Body of pancreas (tissue), 4 donors: ENCODE data around the gene C11orf68. TPM values are rescaled to one million over a fixed set of nuclear protein-coding genes. Genes with fewer than 3 reads are reported as not detected.

Experiments
- ATAC-seq: fragments of 150-250 bp; one replicate; pipeline ENCODE4 v1.9.1; 2016
- DNase-seq, 4 donors: peaks; one replicate each; pipeline ENCODE4 v3.0.0-alpha.2; 2019
- H3K27ac ChIP-seq, 4 donors: fragments of 200-600 bp; sonication (generic); 1 replicate in 3 of 4; 2 replicates in 1 of 4; pipeline versions ENCODE4 v1.5.1 to v1.6.1; 2016 to 2019; ENCODE audit warnings: mild to moderate bottlenecking in 1 of 4, mixed read lengths in 1 of 4, moderate library complexity in 1 of 4
- H3K27me3 ChIP-seq, 2 donors: fragments of 200-600 bp; sonication (generic); one replicate each; pipeline ENCODE4 v1.6.0; 2016; ENCODE audit warnings: mild to moderate bottlenecking in 1 of 2
- H3K36me3 ChIP-seq, 2 donors: fragments of 200-600 bp; sonication (generic); replicated peaks in 1 of 2; 2 replicates each; pipeline ENCODE4 v1.5.1; 2016; ENCODE audit warnings: low read depth in 2 of 2; ENCODE audit not compliant: insufficient read depth in 1 of 2
- H3K4me1 ChIP-seq: fragments of 200-600 bp; sonication (generic); one replicate; pipeline ENCODE4 v1.6.0; 2016
- H3K4me3 ChIP-seq, 2 donors: fragments of 200-600 bp; sonication (generic); 1 replicate in 1 of 2; 2 replicates in 1 of 2; pipeline ENCODE4 v1.5.1; 2016 to 2019
- H3K9me3 ChIP-seq, 3 donors: fragments of 200-600 bp; sonication (generic); 1 replicate in 2 of 3; 2 replicates in 1 of 3; pipeline ENCODE4 v1.5.1; 2016
- POLR2A ChIP-seq, 3 donors: fragments of 450-650 bp; IDR thresholded peaks; one replicate each; pipeline ENCODE4 v1.6.1; 2016; ENCODE audit warnings: antibody characterized with exemption in 3 of 3, mild to moderate bottlenecking in 2 of 3
- WGBS, 2 donors: methylation state at CpG; one replicate each; pipeline ENCODE4 v1.1.5; 2017; 5-methylcytosine and 5-hydroxymethylcytosine counted together
- intact Hi-C: fragments of 100-400 bp; cut with DNase I; formaldehyde crosslinking; loops from one replicate; pipeline ENCODE4 v1.15.1; 2023
- total RNA-seq, 2 donors: library from RNA; depleted of rRNA; stranded (reverse); fragments of >200 nt; gene quantifications; one replicate each; pipeline ENCODE4 v1.1.0, GENCODE V29; 2016
- TF ChIP-seq, protein P1 (sequence below), 7 experiments: fragments of 450-650 bp in 4 of 7; fragments of 200-600 bp in 3 of 7; sonication (generic) in 3 of 7; IDR thresholded peaks; one replicate each; pipeline ENCODE4 v1.5.1; 2016 to 2019; ENCODE audit warnings: antibody characterized with exemption in 7 of 7

C11orf68 gene
- total RNA-seq, 2 donors from 2014 or later, result 10.4 to 17.8 TPM

- ATAC-seq (no peak), DNase-seq (no peak)
- peaks cover 49% of the 10 kb centered on the region for H3K4me1 ChIP-seq
- intact Hi-C loops, result no loop called here
- TF ChIP-seq, protein P1, sequence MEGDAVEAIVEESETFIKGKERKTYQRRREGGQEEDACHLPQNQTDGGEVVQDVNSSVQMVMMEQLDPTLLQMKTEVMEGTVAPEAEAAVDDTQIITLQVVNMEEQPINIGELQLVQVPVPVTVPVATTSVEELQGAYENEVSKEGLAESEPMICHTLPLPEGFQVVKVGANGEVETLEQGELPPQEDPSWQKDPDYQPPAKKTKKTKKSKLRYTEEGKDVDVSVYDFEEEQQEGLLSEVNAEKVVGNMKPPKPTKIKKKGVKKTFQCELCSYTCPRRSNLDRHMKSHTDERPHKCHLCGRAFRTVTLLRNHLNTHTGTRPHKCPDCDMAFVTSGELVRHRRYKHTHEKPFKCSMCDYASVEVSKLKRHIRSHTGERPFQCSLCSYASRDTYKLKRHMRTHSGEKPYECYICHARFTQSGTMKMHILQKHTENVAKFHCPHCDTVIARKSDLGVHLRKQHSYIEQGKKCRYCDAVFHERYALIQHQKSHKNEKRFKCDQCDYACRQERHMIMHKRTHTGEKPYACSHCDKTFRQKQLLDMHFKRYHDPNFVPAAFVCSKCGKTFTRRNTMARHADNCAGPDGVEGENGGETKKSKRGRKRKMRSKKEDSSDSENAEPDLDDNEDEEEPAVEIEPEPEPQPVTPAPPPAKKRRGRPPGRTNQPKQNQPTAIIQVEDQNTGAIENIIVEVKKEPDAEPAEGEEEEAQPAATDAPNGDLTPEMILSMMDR (IDR thresholded peaks at IDR 0.05), result no peak
- no peak for TF ChIP-seq POLR2A (IDR thresholded peaks at IDR 0.05)
- H3K36me3 ChIP-seq, result no peaks in the 10 kb centered on the region
- H3K9me3 ChIP-seq, result no peaks in the 10 kb centered on the region
- H3K4me3 ChIP-seq, result no peak overlapping the region
- no peaks in the 10 kb centered on the region for H3K27me3 ChIP-seq
- WGBS, 2 donors, result 73 to 86% methylated on average over 6 to 7 of the region's 7 CpGs
- H3K27ac ChIP-seq, result peak overlapping the region in 3 of 4 donors; percentile 34 to 62 (median 61)
Observed at GRCh38 chr11:65916391-65916790, 2.5 kb downstream of the C11orf68 start.

GRCh38 chr11:65915821-65916251 lies 3.0 kb downstream of the C11orf68 start:
- Histone ChIP-seq H3K4me1 (peaks cover 46% of the 10 kb centered on the region), H3K27ac (peak overlapping the region; percentile 25 to 62 (median 48))
- intact Hi-C loops, result no loop called here

GRCh38 chr11:65915101-65915820 lies 3.6 kb downstream of the C11orf68 start:
- no peak for TF ChIP-seq POLR2A (IDR thresholded peaks at IDR 0.05)
- TF ChIP-seq, protein P1 (IDR thresholded peaks at IDR 0.05), result no peak
- no peak for ATAC-seq
- Histone ChIP-seq H3K36me3 (no peaks in the 10 kb centered on the region), H3K27ac (peak overlapping the region; percentile 25 to 62 (median 48)), H3K4me3 (no peak overlapping the region), H3K9me3 (no peaks in the 10 kb centered on the region), H3K27me3 (no peaks in the 10 kb centered on the region), H3K4me1 (peaks cover 40% of the 10 kb centered on the region)
- intact Hi-C loops, result no loop called here
- no peak for DNase-seq
- 55 to 77% methylated on average over 8 to 10 of the region's 10 CpGs for WGBS, 2 donors

More at GRCh38 chr11:65915821-65916251, 3.0 kb downstream of the C11orf68 start:
- Histone ChIP-seq H3K27me3 (no peaks in the 10 kb centered on the region), H3K36me3 (no peaks in the 10 kb centered on the region), H3K4me3 (no peak overlapping the region), H3K9me3 (no peaks in the 10 kb centered on the region)
- peak; percentile 57 to 75 (median 65) for DNase-seq
- peak; percentile 11 for ATAC-seq
- TF ChIP-seq POLR2A (IDR thresholded peaks at IDR 0.05), result peak in 2 of 3 donors; percentile 12 to 23
- TF ChIP-seq, protein P1 (IDR thresholded peaks at IDR 0.05), result no peak
- WGBS, 2 donors, result 18 to 37% methylated on average over 2 to 13 of the region's 13 CpGs

- intact Hi-C loops, result no loop called here
- DNase-seq, result no peak
- ATAC-seq, result no peak
Observed at GRCh38 chr11:65912845-65913244, 6.0 kb downstream of the C11orf68 start.

More at GRCh38 chr11:65912845-65913244, 6.0 kb downstream of the C11orf68 start:
- TF ChIP-seq POLR2A (IDR thresholded peaks at IDR 0.05), result no peak
- TF ChIP-seq, protein P1 (IDR thresholded peaks at IDR 0.05), result no peak
- H3K9me3 ChIP-seq, result no peaks in the 10 kb centered on the region
- no peak overlapping the region for H3K4me3 ChIP-seq
- no peak overlapping the region for H3K27ac ChIP-seq
- no peaks in the 10 kb centered on the region for H3K36me3 ChIP-seq
- WGBS, 2 donors, result 68 to 82% methylated on average over 2 to 4 of the region's 4 CpGs
- no peaks in the 10 kb centered on the region for H3K27me3 ChIP-seq
- H3K4me1 ChIP-seq, result peaks cover 30% of the 10 kb centered on the region
